Measurements from ENCODE around the gene TMEM17.

Gene TMEM17

DNA sequence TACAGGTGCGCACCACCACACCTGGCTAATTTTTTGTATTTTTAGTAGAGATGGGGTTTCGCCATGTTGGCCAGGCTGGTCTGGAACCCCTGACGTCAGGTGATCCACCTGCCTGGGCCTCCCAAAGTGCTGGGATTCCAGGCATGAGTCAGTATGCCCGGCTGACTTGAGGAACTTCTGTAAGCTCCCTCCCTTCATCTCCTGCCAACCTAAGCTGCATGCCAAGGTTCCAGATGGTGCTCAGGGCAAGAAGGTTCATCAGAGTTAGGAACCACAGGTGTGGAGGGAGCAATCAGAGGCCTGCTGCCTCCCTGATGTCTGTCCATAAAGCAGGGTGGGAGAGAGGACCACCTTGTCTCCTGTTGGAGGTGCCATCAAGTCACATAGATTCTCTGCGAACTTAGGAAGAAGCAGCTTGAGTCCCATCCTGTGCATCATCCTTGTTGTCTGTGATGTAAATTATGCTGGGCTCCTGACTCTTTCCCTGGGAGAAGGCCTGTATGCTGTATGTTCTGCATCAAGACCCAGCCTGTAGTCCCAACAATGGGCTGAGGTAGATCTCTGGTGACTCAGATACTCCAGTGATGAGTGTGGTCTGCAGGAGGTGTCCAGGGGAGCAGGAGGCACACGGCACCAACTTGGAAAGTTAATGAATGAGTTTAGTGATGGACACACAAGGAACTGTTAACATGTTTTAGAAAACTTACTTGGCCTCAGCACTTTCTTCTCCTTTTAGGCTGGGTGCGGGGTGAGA is 53.1 kb downstream of the TMEM17 start:
- DNase-seq = no peak

DNA sequence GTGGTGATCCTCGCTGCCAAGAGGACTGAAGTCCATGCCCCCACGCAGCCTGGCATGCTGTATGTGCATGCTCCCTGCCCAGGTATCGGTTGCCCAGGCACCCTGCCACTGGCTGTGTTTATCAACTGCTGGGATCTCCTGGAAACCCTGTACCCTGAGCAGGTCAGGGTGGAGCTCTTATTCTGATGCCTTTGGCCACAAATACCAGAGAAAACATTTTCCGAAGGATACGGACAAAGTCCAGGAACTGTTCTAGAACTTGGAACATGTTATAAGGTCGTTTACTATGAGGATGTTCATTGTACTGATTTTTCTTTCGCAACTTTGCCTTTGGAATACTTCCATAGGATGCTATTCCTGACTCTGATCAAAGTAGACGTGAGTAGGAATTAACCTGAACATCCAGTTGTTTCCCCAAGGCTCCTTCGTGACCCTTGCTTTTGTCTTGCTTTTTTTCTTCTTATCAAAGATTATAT is 55.2 kb downstream of the TMEM17 start:
- DNase-seq = no peak

Data from KG1 (cell line).